ENCODE measurements around the gene SSTR4.

SSTR4 gene

DNA sequence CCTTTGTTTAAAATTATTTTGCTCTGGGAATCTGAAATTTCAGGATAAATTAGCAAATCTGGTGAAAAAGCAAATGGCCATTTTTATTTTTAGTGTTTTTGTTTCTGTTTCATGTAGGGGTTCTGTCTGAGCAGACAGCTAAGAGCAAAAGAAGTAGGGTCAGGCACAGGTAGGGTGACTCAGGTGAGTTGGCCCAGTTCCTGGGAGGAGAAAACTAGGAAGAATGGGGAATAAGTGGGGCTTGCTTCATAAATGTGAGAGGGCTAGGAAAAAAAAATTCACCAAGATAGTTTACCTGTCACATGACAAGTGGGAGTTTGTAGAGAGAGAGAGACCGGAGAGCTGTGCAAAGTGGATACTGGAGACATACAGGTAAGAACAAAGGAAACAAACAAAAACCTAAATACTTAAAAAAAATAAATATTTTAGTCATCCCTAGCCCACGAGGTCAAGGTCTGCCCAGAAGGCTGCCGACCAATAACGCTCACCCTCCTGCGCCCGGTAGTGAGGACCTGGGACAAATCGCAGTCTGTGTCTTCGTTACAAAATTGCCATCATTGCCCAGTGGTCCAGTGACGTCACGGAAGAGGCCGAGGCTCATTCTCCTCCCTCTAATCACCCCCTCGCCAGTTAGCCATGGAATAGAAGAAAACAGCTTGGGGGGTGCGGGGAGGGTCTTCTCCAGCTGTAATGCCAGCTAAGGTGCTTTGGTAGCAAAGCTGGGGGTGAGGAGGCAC lies 12.1 kb downstream of the SSTR4 start:
- no peak for DNase-seq

DNA sequence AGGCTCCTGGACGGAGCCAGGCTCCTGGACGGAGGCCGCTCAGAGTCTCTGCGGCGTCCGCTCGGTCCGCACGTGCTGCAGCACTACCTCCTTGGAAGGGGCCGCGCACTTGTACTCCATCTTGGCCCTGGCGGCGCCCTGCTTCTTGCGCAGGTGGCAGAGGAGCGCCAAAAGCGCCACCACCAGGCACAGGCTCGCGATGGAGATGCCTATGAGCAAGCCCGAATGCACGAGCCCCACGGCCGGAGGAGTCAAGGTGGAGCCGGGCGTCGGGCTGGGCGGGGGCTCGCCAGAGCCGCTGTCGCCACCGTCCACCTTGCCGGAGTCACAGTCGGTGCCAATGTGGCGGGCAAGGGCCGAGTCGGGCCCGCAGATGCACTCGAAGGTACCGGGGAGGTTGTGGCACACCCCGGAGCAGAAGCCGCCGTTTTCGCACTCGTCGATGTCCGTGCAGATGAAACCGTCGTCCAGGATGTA lies 12.7 kb downstream of the SSTR4 start:
- no peak for DNase-seq

DNA sequence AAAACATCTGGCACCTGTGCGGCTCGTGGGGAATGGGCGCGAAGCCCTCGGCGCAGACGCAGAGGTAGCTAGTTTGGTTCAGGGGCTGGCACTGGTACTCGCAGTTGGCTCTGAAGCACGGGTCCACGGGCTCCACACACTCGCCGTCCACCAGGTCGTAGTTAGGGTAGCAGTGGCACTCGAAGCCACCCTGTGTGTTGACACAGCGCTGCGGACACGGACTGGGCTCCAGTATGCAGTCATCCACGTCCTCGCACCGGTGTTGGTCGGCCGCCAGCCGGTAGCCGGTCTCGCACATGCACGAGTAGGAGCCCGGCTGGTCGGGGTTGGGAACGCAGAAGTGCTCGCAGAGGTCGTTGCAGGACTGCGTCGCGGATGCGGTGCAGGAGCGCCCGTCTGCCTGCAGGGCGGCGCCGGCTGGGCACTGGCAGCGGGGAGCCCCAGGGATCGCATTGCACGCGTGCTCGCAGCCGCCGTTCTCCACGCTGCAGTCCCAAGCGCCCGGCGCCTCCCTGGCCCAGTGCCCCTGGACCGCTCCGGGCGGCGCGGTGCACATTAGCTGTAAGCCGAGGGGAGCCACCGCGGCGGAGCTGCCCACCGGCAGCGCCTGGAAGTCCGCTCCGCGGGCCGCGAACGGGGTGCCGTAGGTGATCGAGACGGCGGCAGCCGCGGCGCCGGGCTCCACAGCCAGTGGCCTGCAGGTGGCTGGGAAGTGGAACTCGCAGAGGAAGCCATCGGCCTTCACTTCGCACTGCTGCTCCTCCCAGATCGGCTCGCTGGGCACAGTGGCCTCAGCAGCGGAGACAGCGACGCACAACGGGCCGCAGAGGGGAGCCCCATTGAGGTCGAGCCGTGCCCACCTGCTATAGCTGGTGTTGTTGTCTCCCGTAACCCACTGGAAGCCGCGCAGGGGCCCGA lies 13.4 kb downstream of the SSTR4 start:
- peak; percentile 80 for DNase-seq

DNA sequence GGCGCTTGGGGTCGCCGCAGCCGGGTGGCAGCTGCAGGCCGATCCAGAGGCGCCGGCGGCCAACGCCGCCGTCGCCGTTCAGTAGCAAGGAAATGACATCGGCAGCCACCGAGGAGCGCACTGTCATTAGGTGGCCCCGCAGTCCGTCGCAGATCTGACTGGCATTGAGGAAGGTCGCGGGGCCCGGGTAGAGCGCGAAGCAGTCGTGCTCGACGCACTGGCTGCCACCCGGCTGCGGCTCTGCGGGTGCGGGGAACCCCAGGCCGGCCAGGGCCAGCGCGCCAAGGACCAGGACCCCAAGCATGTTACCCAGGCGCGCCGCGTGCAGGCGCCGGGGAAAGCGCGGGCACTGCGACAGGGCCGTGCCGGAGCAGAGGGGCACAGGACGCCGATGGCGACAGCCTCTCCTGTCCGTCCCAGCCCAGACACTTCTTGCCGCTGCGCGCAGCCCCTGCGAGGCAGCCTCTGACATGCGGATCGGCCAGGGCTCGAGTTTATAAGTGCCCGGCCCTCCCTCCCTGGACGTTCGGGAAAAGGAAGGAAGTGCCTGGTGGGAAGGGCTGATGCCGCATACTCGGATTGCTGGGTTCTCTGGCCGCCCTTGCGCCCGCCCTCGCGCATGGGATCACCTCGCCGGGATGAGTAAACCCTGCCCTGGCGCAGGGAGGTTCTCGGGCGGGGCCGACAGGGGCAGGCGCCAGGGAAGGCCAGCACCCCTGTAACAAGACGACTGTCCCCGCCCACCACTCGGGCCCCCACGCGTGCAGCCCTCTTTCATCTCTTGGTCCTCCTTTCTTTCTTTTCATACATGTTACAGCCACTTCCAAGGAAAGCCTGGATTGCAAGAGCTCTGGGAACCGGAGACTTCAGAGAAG lies 14.3 kb downstream of the SSTR4 start, which contains the start of gene THBD:
THBD (minus strand) TSS at position 472 of the 875 bp plus-strand sequence; CDS start at position 304, 168 bp downstream.
- peak; percentile 77 for DNase-seq

DNA sequence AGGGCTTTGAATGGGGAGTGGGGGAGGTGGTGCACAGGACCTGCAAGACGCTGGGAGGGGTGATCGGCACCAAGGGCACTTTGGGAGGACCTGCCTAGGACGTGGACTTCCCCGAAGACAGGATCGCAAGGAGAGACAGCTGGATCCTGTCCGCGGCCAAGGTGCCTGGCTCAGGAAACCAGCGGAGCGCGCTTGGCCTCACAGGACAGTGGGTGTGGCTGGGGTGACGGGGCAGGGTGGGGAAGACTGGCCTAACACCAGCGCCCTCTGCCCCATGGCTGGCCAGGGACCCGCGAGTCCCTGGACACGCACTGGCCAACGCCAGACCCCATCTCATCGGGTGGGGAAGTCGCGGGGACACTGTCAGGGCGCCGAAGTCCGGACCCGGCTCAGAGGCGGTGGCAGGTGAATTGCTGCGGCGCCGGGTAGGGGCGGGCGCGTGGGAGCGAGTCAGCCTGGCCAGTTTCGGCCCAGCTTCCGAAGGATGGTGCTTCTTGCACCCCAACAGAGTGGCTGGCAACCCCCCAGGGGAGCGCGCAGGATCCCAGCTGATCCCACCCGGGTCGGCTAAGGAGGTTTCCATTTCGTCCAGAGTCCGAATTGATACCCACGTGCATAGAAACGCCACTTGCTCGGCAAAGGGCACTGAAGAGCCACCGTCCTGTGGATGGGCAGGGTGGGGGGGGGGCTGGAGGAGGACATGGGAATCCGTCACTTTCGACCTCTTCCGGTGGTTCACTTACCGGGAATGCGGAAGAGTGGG lies 15.1 kb downstream of the SSTR4 start:
- DNase-seq: peak; percentile 49

DNA sequence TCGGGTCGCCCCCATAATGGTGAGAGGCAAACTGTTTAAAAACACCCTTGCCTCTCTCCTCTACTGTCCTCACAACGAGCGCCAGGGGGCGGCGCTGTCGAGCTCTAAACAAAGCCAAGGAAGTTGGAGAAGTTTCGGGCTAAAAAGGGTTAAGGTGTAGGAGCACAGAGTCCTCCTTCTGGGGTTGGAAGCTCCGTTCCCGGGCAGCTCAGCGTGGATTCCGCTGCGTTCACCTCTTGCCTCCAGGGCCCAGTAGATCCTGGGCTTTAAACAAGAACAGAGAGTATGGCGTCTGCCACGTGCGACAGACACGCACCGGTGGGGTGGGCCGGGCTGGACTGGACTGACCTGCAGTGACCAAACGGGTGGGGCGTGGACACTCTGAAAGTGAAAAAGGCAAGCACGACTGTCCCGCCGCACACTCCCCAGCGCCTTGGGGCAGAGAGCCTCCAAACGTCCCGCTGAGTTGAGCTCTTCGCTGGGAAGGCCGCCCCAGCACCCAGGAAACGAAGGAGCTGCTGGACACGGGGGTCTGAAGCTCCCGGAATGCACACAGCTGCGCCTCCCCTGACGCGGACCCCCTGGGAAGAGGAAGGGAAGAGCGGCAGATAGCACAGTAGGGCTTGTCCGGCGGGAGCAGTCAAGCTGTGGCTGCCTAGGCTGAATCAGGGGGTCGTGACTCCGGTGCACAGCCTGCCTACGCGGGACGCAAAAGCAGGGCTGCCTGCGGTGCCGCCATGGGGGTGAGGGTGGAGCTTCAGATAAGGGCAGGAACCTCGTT lies 15.9 kb downstream of the SSTR4 start:
- peak; percentile 89 for DNase-seq

DNA sequence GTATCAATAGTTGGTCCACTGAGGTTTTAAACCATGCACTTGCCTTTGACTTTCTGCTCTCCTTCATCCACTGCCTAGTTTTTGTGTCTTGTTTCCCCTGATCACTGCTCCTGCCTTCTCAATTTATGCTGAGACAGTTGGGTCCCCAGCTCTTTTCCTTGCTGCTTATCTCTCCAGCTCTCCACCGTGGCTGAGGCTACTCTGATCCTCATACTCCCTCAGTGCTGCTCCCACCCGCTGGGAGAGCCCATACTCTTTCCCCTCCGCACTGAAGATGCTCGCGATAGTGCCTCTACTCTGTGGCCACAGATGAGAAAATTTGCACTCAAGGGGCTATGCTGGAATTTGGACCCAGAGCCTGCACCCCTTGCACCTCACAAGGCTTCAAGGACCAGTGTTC lies 17.8 kb downstream of the SSTR4 start:
- no peak for DNase-seq

DNA sequence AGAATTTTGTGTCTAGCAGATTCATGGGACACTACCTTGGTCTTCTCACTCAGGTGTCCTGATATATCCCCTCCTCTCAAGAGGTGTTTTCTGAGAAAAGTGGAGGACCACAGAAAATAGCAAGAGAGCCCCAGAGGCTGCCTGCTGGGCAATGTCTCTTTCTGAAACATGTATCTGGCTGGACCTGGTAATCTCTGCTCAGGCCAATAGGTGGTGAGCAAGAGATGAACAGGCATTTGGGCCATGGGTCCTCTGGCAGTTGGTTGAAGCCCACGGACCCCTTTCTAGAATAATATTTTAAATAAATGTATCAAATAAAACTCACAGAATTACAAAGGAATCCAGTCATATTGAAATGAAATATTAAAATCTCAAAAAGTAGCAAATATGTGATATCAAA lies 23.1 kb downstream of the SSTR4 start:
- DNase-seq: no peak

DNA sequence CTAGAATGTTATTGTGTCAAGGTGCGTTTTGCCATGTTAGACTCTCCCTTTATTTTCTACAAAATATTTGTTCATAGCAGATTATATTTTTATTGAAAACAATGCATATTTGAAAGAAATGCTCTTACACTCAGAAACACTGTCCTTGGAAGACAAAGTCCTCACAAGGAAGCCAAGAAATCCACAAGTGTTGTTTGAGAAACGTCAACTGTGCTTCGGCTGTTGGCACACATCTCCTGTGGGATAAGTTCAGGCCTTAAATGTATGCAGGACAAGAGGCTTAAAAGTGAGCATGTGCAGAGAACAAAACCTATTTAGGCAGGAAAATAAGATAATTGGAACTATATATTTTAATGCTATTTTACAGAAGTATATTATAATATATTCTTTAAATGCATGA lies 23.9 kb downstream of the SSTR4 start:
- no peak for DNase-seq

DNA sequence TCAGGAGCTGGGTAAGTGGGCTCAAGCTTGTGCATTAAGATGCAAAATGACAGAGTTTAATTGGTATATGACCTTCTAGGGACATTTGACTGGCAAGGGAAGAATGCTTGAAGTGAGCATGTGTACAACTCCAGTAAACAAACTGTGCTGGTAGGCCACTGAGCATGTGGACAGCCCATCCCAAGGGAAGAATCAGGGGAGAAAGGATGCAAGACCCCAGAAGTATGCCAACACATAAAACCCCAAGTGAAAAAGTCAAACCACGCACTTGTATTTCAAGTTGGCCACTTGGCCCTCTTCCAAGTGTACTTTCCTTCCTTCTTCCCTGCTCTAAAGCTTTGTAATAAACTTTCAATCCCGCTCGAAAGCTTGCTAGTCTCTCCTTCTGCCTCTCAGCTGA lies 24.7 kb downstream of the SSTR4 start:
- peak; percentile 29 for DNase-seq

DNA sequence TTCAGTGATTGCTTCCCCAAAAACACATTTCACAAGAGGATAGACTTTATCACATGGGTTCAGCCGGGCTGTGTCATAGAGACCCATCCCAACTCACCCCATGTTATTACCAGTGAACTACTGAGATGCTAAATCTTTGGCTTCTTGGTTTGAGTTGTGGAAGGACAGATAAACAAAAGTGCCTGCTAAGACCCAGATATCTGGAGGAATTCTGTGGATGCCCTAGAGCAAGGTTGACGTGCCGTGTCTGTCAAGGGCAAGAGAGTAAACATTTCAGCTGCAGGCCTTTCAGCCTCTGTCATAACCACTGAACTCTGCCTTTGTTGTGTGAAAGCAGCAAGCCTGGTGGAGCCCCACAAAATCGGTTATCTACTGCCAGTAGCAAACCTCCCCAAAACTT lies 25.5 kb downstream of the SSTR4 start:
- no peak for DNase-seq

DNA sequence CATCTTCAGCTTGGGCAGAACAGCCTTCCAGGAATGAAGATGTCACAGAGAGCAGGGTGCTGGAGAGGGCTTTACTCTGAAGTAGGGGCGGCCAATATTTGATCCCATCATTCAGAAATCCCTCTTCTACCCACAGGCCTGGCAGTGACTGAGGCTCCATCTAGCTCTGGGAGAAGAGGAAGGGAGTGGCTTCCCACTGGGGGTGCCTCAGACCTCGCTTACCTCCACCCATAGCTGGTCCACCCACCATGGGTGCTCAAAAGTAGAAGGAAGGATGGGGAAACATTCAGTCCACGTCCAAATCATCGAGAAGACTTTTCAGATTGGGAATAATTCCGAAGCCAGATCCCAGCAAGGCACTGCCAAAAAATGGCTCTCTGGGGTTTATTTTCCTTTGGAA lies 26.1 kb downstream of the SSTR4 start:
- no peak for DNase-seq

DNA sequence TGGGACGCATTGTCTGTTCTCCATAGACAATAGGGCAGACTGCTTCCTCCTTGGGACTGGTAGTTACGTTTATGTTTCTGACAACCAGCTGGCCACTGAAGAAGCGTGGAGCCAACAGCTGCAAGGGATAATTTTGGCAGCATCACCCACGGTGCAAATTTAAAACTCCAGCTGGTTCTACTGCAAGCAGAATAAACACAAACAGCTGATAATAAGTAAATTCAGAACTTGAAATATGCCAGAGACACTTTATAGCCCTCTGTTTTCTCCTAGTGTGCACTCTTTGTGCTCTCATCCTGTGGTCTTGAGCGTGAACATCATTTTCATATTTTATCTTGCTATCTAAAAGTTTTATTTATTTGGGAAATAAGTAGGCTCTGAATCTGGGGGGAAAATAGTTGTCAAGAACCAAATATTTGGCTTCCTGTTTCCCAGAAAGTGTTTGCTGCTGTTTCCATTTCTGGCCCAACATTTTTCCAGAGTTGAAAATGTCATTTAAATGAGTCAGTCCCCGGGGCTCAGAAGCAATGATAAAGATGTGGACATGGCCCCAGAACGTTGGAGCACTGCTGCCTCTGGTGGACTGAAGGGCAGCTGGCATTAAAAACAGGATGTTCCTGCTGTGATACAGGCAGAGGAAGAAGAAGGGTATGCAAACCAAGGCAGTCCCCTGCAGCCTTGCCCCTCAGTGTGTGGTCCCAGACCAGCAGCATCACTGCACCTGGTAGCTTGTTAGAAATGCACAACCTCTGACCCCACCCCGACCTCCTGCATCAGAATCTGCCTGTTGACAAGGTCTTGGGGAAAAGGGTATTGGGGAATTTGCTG lies 26.8 kb downstream of the SSTR4 start:
- peak; percentile 86 for DNase-seq

DNA sequence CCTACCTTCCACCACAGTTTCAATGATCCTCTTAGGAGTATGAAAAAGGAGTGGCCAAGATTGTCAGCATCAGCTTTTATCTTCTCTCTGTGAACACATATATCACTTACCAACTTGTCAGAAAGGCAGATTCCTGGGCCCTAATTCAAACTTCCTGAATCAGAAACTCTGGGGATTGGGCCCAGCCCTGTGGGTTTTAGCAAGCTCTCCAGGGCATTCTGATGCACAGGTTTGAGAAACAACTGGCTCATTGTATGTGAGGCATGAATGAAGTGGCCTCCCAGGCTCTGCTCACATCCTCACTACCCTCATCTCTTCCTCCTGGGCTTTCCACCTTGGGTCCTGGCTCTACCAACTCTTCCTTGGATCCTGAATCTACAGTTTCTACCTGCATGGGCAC lies 27.5 kb downstream of the SSTR4 start:
- DNase-seq: no peak

DNA sequence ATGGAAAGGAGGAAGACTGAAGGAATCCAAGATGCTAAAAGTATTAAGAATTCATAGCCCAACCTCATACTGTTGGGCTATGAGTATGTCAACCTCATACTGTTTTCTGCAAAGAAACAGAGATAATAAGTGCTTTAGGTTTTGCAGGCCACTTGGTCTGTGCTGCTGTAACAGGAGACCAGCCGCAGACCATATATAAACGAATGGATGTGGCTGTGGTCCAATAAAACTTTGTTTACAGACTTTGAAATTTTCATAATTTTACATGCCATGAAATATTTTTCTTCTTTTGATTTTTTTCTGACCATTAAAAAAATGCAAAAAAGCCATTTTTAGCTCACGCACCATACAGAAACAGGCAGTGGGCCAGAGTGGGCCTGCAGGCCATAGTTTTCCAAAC lies 28.1 kb downstream of the SSTR4 start:
- no peak for DNase-seq

DNA sequence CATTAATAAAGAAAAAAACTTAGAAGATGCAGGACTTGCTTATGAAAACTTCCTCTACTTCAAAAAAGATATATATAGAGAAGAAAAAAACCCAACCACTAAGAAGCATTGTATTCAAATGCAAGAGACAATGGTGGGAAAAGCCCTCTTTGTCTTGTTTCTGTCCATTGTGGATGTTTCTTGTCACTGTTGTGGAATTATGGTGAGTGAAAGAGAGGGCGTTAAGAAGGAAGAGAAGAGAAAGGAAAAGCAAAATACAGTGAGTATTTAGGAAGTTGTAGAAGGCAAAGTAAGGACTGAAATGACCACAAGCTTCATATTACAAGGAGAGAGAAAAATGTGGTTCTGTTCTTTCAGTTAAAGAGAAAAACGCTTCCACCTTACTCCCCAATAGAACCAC lies 28.5 kb downstream of the SSTR4 start:
- DNase-seq: peak; percentile 49

DNA sequence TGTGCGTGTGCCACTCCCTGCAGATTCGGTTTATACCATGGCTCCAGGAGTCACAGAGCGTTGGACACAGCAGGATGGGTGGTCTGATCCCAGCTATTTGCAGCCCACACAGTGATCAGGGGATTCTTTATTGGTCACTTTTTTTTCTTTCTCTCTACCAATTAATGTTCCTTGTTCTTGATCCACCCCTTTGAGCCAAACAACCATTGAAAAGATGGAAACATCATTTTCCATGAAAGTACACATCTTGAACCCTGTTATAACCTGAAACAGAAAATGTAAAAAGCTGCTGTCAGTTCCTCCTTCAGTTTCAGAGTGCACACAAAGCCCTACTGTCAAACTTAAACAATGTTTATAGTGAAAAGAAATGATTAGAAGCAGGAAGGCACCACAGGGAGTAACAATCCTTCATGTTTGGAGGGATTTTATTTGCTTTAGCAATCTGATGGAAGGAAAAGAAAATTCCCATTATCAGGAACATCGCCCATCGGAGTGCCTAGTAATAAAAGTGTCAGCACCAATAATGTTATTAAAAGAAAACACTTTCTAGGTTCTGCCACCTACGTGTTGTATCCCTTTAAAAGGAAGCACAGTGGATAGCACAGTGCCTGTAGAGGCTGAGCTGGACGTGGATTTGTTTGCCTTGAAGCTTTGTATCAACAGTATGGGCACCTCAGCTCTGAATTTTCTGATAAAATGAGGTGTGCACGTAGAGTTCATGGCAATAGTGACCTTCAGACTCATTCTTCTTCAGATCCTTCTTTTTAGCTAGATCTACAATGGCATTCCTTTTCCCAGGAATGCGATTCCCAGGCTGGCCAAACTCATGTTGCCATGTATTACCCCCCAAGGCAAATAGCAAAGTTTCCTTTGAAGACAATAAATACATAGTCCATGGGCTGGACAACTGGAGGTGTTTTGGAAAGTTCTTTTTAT lies 30.4 kb downstream of the SSTR4 start:
- DNase-seq: no peak

DNA sequence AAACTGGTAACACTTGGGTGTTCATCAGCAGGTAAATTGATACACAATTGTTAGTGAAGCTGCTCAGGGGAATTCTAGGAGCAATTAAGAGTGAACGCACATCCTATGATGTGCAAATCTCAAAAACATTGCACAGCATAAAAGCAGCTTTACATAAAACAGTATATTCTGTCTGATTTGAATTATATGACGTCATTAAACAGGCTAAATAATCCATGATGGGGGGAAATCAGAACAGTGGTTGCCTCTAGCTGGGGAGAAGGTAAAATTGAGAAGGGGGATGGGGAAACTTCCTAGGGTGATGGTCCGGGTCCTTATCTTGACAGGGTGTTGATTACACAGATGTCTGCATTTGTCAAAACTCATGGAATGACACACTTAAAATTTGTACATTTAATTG lies 31.7 kb downstream of the SSTR4 start:
- DNase-seq: no peak

DNA sequence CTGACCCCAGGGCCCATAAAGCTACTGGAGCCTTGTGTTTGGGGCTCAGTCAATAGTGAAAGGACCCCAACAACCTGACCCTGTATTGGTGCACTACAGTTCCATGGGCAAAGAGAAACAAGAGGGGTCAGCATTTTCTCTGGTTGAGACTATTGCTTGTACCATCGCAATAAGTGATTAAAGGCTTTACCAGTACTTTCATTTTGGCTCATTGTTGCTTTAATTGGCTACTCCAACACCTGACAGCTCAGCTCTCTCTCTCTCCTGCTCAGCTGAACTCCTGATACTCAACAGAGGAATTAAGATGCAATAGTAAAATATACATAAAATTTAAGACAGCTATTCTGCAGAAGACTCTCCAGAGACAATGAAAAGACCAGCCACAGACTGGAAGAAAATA lies 33.2 kb downstream of the SSTR4 start:
- DNase-seq: no peak

Measured in suppressor macrophage treated with lipopolysaccharide for 4 hours (primary cell).